Measurements from ENCODE around the gene C14orf132. TPM values are rescaled to one million over a fixed set of nuclear protein-coding genes. Genes with fewer than 3 reads are reported as not detected.
"Not testable (repeated sequence)": the region's sequence is repeated elsewhere in the genome, so short reads cannot be mapped to it uniquely, and the experiment has no call there.

C14orf132 gene
- total RNA-seq, 1 donor from 2014 or later, result 38.2 TPM

GRCh38 chr14:96071561-96071960, 32.4 kb downstream of the C14orf132 start:
- Mint-ChIP-seq H3K36me3 (ENCODE audit: low read depth) (peaks cover 9% of the 10 kb centered on the region), H3K4me3 (no peak overlapping the region), H3K9me3 (peaks cover 6% of the 10 kb centered on the region), H3K4me1 (no peaks in the 10 kb centered on the region), H3K27me3 (ENCODE audit: low read depth) (no peaks in the 10 kb centered on the region), H3K27ac (ENCODE audit: unreplicated experiment) (no peak overlapping the region)
- no peak for DNase-seq (ENCODE audit: low read depth, low spot score)
- TF ChIP-seq CTCF (conservative IDR thresholded peaks at IDR 0.05), result no peak

GRCh38 chr14:96072076-96072475, 32.9 kb downstream of the C14orf132 start:
- Mint-ChIP-seq H3K36me3 (ENCODE audit: low read depth) (peaks cover 9% of the 10 kb centered on the region), H3K27me3 (ENCODE audit: low read depth) (no peaks in the 10 kb centered on the region), H3K9me3 (peaks cover 6% of the 10 kb centered on the region), H3K27ac (ENCODE audit: unreplicated experiment) (no peak overlapping the region), H3K4me1 (no peaks in the 10 kb centered on the region), H3K4me3 (no peak overlapping the region)
- DNase-seq (ENCODE audit: low read depth, low spot score), result no peak
- TF ChIP-seq CTCF (conservative IDR thresholded peaks at IDR 0.05), result no peak

- TF ChIP-seq CTCF (conservative IDR thresholded peaks at IDR 0.05), result no peak
- Mint-ChIP-seq H3K4me1 (no peaks in the 10 kb centered on the region), H3K36me3 (ENCODE audit: low read depth) (peaks cover 9% of the 10 kb centered on the region), H3K4me3 (no peak overlapping the region), H3K9me3 (peaks cover 6% of the 10 kb centered on the region), H3K27ac (ENCODE audit: unreplicated experiment) (no peak overlapping the region), H3K27me3 (ENCODE audit: low read depth) (no peaks in the 10 kb centered on the region)
- DNase-seq (ENCODE audit: low read depth, low spot score), result no peak
Measured at GRCh38 chr14:96072746-96073145, 33.6 kb downstream of the C14orf132 start.

GRCh38 chr14:96073260-96074039, 34.3 kb downstream of the C14orf132 start:
- DNase-seq (ENCODE audit: low read depth, low spot score); H3K4me1 Mint-ChIP-seq; H3K4me3 Mint-ChIP-seq; H3K27me3 Mint-ChIP-seq (ENCODE audit: low read depth); H3K9me3 Mint-ChIP-seq; H3K36me3 Mint-ChIP-seq (ENCODE audit: low read depth); H3K27ac Mint-ChIP-seq (ENCODE audit: unreplicated experiment): not testable (repeated sequence)

GRCh38 chr14:96077983-96078624, 38.9 kb downstream of the C14orf132 start:
- no peak for DNase-seq (ENCODE audit: low read depth, low spot score)
- Mint-ChIP-seq H3K36me3 (ENCODE audit: low read depth) (peaks cover 6% of the 10 kb centered on the region), H3K9me3 (peaks cover 4% of the 10 kb centered on the region), H3K4me3 (no peak overlapping the region), H3K4me1 (peaks cover 7% of the 10 kb centered on the region), H3K27me3 (ENCODE audit: low read depth) (no peaks in the 10 kb centered on the region), H3K27ac (ENCODE audit: unreplicated experiment) (peak overlapping the region; percentile 54)
- no peak for TF ChIP-seq CTCF (conservative IDR thresholded peaks at IDR 0.05)

GRCh38 chr14:96078625-96079016, 39.5 kb downstream of the C14orf132 start:
- H3K27ac Mint-ChIP-seq (ENCODE audit: unreplicated experiment), result no peak overlapping the region
- TF ChIP-seq CTCF (conservative IDR thresholded peaks at IDR 0.05), result no peak
- no peak for DNase-seq (ENCODE audit: low read depth, low spot score)
- peaks cover 7% of the 10 kb centered on the region for H3K4me1 Mint-ChIP-seq
- no peak overlapping the region for H3K4me3 Mint-ChIP-seq
- H3K9me3 Mint-ChIP-seq, result peaks cover 4% of the 10 kb centered on the region
- H3K27me3 Mint-ChIP-seq (ENCODE audit: low read depth), result no peaks in the 10 kb centered on the region
- peaks cover 4% of the 10 kb centered on the region for H3K36me3 Mint-ChIP-seq (ENCODE audit: low read depth)
